Measurements from ENCODE around the gene ZNF433.

The ZNF433 gene

GRCh38 chr19:11986754-11987153 is 48.7 kb downstream of the ZNF433 start:
- no peak overlapping the region for H3K4me3 ChIP-seq (ENCODE audit: low read depth, low read length)
- TF ChIP-seq CTCF (IDR thresholded peaks at IDR 0.05; ENCODE audit: low read depth, low read length), result no peak

- no peak overlapping the region for H3K4me3 ChIP-seq (ENCODE audit: low read depth, low read length)
- no peak; the same call in 1 of the 2 replicates for TF ChIP-seq CTCF (IDR thresholded peaks at IDR 0.05; ENCODE audit: low read depth, low read length)
Observed at GRCh38 chr19:11984986-11985385, 50.5 kb downstream of the ZNF433 start.

GRCh38 chr19:11982526-11982925 is 53.0 kb downstream of the ZNF433 start:
- TF ChIP-seq CTCF (IDR thresholded peaks at IDR 0.05; ENCODE audit: low read depth, low read length), result no peak

GRCh38 chr19:11979527-11979926 is 56.0 kb downstream of the ZNF433 start:
- no peak overlapping the region for H3K4me3 ChIP-seq (ENCODE audit: low read depth, low read length)
- no peak for TF ChIP-seq CTCF (IDR thresholded peaks at IDR 0.05; ENCODE audit: low read depth, low read length)

More at GRCh38 chr19:11982526-11982925, 53.0 kb downstream of the ZNF433 start:
- H3K4me3 ChIP-seq (ENCODE audit: low read depth, low read length), result no peak overlapping the region

GRCh38 chr19:11978492-11979100 is 56.9 kb downstream of the ZNF433 start:
- no peak for TF ChIP-seq CTCF (IDR thresholded peaks at IDR 0.05; ENCODE audit: low read depth, low read length)

GRCh38 chr19:11973019-11973810 is 62.3 kb downstream of the ZNF433 start:
- no peak for TF ChIP-seq CTCF (IDR thresholded peaks at IDR 0.05; ENCODE audit: low read depth, low read length)

More at GRCh38 chr19:11978492-11979100, 56.9 kb downstream of the ZNF433 start:
- no peak overlapping the region for H3K4me3 ChIP-seq (ENCODE audit: low read depth, low read length)

GRCh38 chr19:11971041-11971440 is 64.4 kb downstream of the ZNF433 start:
- H3K4me3 ChIP-seq (ENCODE audit: low read depth, low read length), result no peak overlapping the region
- TF ChIP-seq CTCF (IDR thresholded peaks at IDR 0.05; ENCODE audit: low read depth, low read length), result no peak

More at GRCh38 chr19:11973019-11973810, 62.3 kb downstream of the ZNF433 start:
- no peak overlapping the region for H3K4me3 ChIP-seq (ENCODE audit: low read depth, low read length)
